Cardiac fibroblast (primary cell): Measurements from ENCODE around the gene LIPF.
"Not testable (repeated sequence)": the region's sequence is repeated elsewhere in the genome, so short reads cannot be mapped to it uniquely, and the experiment has no call there.

ENCODE experiments used
- DNase-seq, 2 donors: peaks; one replicate each; pipeline versions ENCODE4 v3.0.0 to v3.0.0-alpha.2; 2010; ENCODE audit warnings: low read depth in 2 of 2
- H3K4me3 ChIP-seq, 2 donors: replicated peaks in 1 of 2; 1 replicate in 1 of 2; 2 replicates in 1 of 2; pipeline ENCODE4 v1.5.1; 2011; ENCODE audit warnings: low read depth in 2 of 2, low read length in 2 of 2, mild to moderate bottlenecking in 2 of 2, moderate library complexity in 1 of 2
- CTCF ChIP-seq: IDR thresholded peaks from one replicate; pipeline ENCODE4 v1.5.1; 2011; ENCODE audit warnings: low read depth, mild to moderate bottlenecking, low read length, inconsistent platforms

LIPF gene

GRCh38 chr10:88657901-88658300, 6.3 kb upstream of the LIPF start:
- TF ChIP-seq CTCF, result no peak
- DNase-seq, result peak in 1 of 2 donors; percentile 50
- H3K4me3 ChIP-seq, result no peak overlapping the region

- H3K4me3 ChIP-seq, result no peak overlapping the region
- TF ChIP-seq CTCF, result no peak
- peak; percentile 12 to 34 for DNase-seq
Measured at GRCh38 chr10:88659725-88660597, 4.3 kb upstream of the LIPF start.

- no peak for DNase-seq
- H3K4me3 ChIP-seq, result no peak overlapping the region
- no peak for TF ChIP-seq CTCF
Measured at GRCh38 chr10:88660598-88660884, 3.7 kb upstream of the LIPF start.

GRCh38 chr10:88661018-88661417, 3.2 kb upstream of the LIPF start:
- no peak for TF ChIP-seq CTCF
- no peak overlapping the region for H3K4me3 ChIP-seq
- DNase-seq, result peak; percentile 13 to 17

GRCh38 chr10:88661577-88661976, 2.7 kb upstream of the LIPF start:
- no peak for TF ChIP-seq CTCF
- no peak overlapping the region for H3K4me3 ChIP-seq
- no peak for DNase-seq

GRCh38 chr10:88663153-88663552, 1.1 kb upstream of the LIPF start:
- DNase-seq, H3K4me3 ChIP-seq: not testable (repeated sequence)

- no peak for DNase-seq
- no peak overlapping the region for H3K4me3 ChIP-seq
- no peak for TF ChIP-seq CTCF
Measured at GRCh38 chr10:88668465-88668864, 4.2 kb downstream of the LIPF start.
